A549 (cell line): ENCODE results near the gene TNS3. TPM values are rescaled to one million over a fixed set of nuclear protein-coding genes. Genes with fewer than 3 reads are reported as not detected.

Experiments
- ATAC-seq, 2 experiments: fragments of 200-7000 bp in 1 of 2; fragments of >200 bp in 1 of 2; cut with Nextera tagmentation in 1 of 2; cut with Tn5 transposase in 1 of 2; 3 replicates each; pipeline versions ENCODE4 v1.8.0 to v1.9.1; 2018 to 2020; ENCODE audit warnings: mild to moderate bottlenecking in 1 of 2, moderate library complexity in 1 of 2
- CTCF ChIA-PET: fragments of 300-600 bp; sonication (Branson Sonifier 250); formaldehyde crosslinking; extraction: SDS; loops from one replicate; lab custom pipeline; 2021; ENCODE audit warnings: antibody characterized with exemption, inconsistent platforms; lab: Yijun Ruan, JAX
- POLR2A ChIA-PET: fragments of 350-600 bp; formaldehyde crosslinking; extraction: SDS; loops from one replicate; lab custom pipeline; 2021; ENCODE audit warnings: antibody characterized with exemption, inconsistent platforms; lab: Yijun Ruan, JAX
- DNase-seq, 2 experiments: peaks; one replicate each; pipeline versions ENCODE4 v3.0.0 to v3.0.0-alpha.2; 2011 to 2016; ENCODE audit warnings: low read depth in 1 of 2, low spot score in 1 of 2
- FAIRE-seq: peaks from 2 replicates; lab custom pipeline; 2011; peaks lifted over from hg19 to GRCh38; lab: Jason Lieb, UNC
- H3K27ac ChIP-seq, 2 experiments: fragments of >200 bp; sonication (Bioruptor Twin); formaldehyde crosslinking; 3 replicates each; pipeline ENCODE4 v1.5.1; 2016 to 2017
- H3K4me1 ChIP-seq: fragments of >200 bp; sonication (Bioruptor Twin); formaldehyde crosslinking; 3 replicates; pipeline ENCODE4 v1.6.1; 2016
- H3K4me2 ChIP-seq: fragments of >200 bp; sonication (Bioruptor Twin); formaldehyde crosslinking; 3 replicates; pipeline ENCODE4 v1.6.1; 2016
- H3K4me3 ChIP-seq: fragments of >200 bp; sonication (Bioruptor Twin); formaldehyde crosslinking; 3 replicates; pipeline ENCODE4 v1.5.1; 2016
- H3K9me3 ChIP-seq: fragments of >200 bp; sonication (Bioruptor Twin); formaldehyde crosslinking; 3 replicates; pipeline ENCODE4 v1.6.1; 2016
- BCL3 ChIP-seq: fragments of >200 bp; sonication (Bioruptor Twin); formaldehyde crosslinking; IDR thresholded peaks from 3 replicates; pipeline ENCODE4 v1.6.1; 2016
- BHLHE40 ChIP-seq: IDR thresholded peaks from 2 replicates; pipeline ENCODE4 v1.6.1; 2012; ENCODE audit warnings: low read depth, low read length, inconsistent platforms
- CEBPB ChIP-seq, 2 experiments: fragments of >200 bp in 1 of 2; sonication (Bioruptor Twin) in 1 of 2; formaldehyde crosslinking in 1 of 2; IDR thresholded peaks; 2 replicates each; pipeline ENCODE4 v1.6.1; 2012 to 2016
- CHD2 ChIP-seq: fragments of 150-350 bp; IDR thresholded peaks from 2 replicates; pipeline ENCODE4 v1.6.1; 2014; ENCODE audit warnings: low read length; ENCODE audit not compliant: partially characterized antibody
- EHF ChIP-seq: fragments of 250-450 bp; sonication (Bioruptor Pico); IDR thresholded peaks from 2 replicates; pipeline ENCODE4 v1.5.0; 2020; ENCODE audit warnings: mild to moderate bottlenecking
- ELK1 ChIP-seq: fragments of 150-350 bp; IDR thresholded peaks from 2 replicates; pipeline ENCODE4 v1.6.1; 2014; ENCODE audit warnings: low read depth, mild to moderate bottlenecking, low read length
- EP300 ChIP-seq, 2 experiments: fragments of >200 bp; sonication (Bioruptor Twin); formaldehyde crosslinking; IDR thresholded peaks; 2 replicates in 1 of 2; 3 replicates in 1 of 2; pipeline ENCODE4 v1.6.1; 2016 to 2017
- FOSB ChIP-seq: fragments of 250-450 bp; sonication (Bioruptor Pico); IDR thresholded peaks from 2 replicates; pipeline ENCODE4 v1.5.0; 2020; ENCODE audit warnings: mild to moderate bottlenecking, moderate library complexity
- FOSL2 ChIP-seq, 2 experiments: fragments of 450-650 bp in 1 of 2; fragments of >200 bp in 1 of 2; sonication (Bioruptor Twin) in 1 of 2; formaldehyde crosslinking; IDR thresholded peaks; 2 replicates each; pipeline versions ENCODE4 v1.5.0 to v1.6.1; 2016 to 2020; ENCODE audit warnings: mild to moderate bottlenecking in 1 of 2, moderate library complexity in 1 of 2
- FOXS1 ChIP-seq: fragments of 250-450 bp; sonication (Bioruptor Pico); IDR thresholded peaks from 2 replicates; pipeline ENCODE4 v1.5.0; 2020; ENCODE audit warnings: mild to moderate bottlenecking, moderate library complexity
- GATA3 ChIP-seq: IDR thresholded peaks from 2 replicates; pipeline ENCODE4 v1.6.1; 2012; ENCODE audit warnings: borderline replicate concordance
- HDAC2 ChIP-seq: fragments of 200-600 bp; sonication (generic); IDR thresholded peaks from 2 replicates; pipeline ENCODE4 v1.6.1; 2016
- HES2 ChIP-seq: fragments of >200 bp; sonication (Bioruptor Twin); formaldehyde crosslinking; IDR thresholded peaks from 2 replicates; pipeline ENCODE4 v1.6.1; 2016
- HEYL ChIP-seq: fragments of 250-450 bp; sonication (Bioruptor Pico); IDR thresholded peaks from 2 replicates; pipeline ENCODE4 v1.8.0; 2021; ENCODE audit warnings: mild to moderate bottlenecking, moderate library complexity
- HMGXB4 ChIP-seq: fragments of 250-450 bp; sonication (Bioruptor Pico); IDR thresholded peaks from 2 replicates; pipeline ENCODE4 v1.5.0; 2021; ENCODE audit warnings: mild to moderate bottlenecking, moderate library complexity, borderline replicate concordance
- HOXA7 ChIP-seq: fragments of 250-450 bp; sonication (Bioruptor Pico); IDR thresholded peaks from 2 replicates; pipeline ENCODE4 v1.5.0; 2020; ENCODE audit warnings: mild to moderate bottlenecking, moderate library complexity
- HOXB13 ChIP-seq: fragments of 250-450 bp; sonication (Bioruptor Pico); IDR thresholded peaks from 2 replicates; pipeline ENCODE4 v1.5.0; 2020; ENCODE audit warnings: low read depth, mild to moderate bottlenecking, moderate library complexity
- JUN ChIP-seq, 2 experiments: fragments of >200 bp; sonication (Bioruptor Twin); formaldehyde crosslinking; IDR thresholded peaks; 2 replicates in 1 of 2; 3 replicates in 1 of 2; pipeline ENCODE4 v1.6.1; 2016 to 2017
- JUNB ChIP-seq: fragments of >200 bp; sonication (Bioruptor Twin); formaldehyde crosslinking; IDR thresholded peaks from 2 replicates; pipeline ENCODE4 v1.6.1; 2016
- KDM1A ChIP-seq: fragments of 200-600 bp; sonication (generic); IDR thresholded peaks from 2 replicates; pipeline ENCODE4 v1.6.1; 2016; ENCODE audit warnings: low read depth, mild to moderate bottlenecking
- KDM5A ChIP-seq: fragments of 200-600 bp; sonication (generic); IDR thresholded peaks from 2 replicates; pipeline ENCODE4 v1.6.1; 2016; ENCODE audit warnings: antibody characterized with exemption, mild to moderate bottlenecking
- MAFK ChIP-seq: fragments of 450-650 bp; IDR thresholded peaks from 2 replicates; pipeline ENCODE4 v1.6.1; 2014; ENCODE audit not compliant: partially characterized antibody
- MAX ChIP-seq: IDR thresholded peaks from 2 replicates; pipeline ENCODE4 v1.6.1; 2012
- MAZ ChIP-seq: fragments of 150-350 bp; IDR thresholded peaks from 2 replicates; pipeline ENCODE4 v1.6.1; 2014; ENCODE audit warnings: antibody characterized with exemption, low read depth, low read length, borderline replicate concordance
- NPAS2 ChIP-seq: fragments of 250-450 bp; sonication (Bioruptor Pico); IDR thresholded peaks from 2 replicates; pipeline ENCODE4 v1.8.0; 2022; ENCODE audit warnings: mild to moderate bottlenecking, moderate library complexity, borderline replicate concordance
- NR3C1 ChIP-seq: fragments of >200 bp; sonication (Bioruptor Twin); formaldehyde crosslinking; IDR thresholded peaks from 3 replicates; pipeline ENCODE4 v1.6.1; 2017
- POLR2A ChIP-seq: IDR thresholded peaks from 2 replicates; pipeline ENCODE4 v1.6.1; 2012; ENCODE audit warnings: mild to moderate bottlenecking, low read length
- RAD21 ChIP-seq, 2 experiments: fragments of >200 bp in 1 of 2; sonication (Bioruptor Twin) in 1 of 2; formaldehyde crosslinking in 1 of 2; IDR thresholded peaks in 1 of 2; conservative IDR thresholded peaks in 1 of 2; 2 replicates in 1 of 2; 3 replicates in 1 of 2; pipeline ENCODE4 v1.6.1; 2012 to 2018; ENCODE audit warnings: inconsistent platforms in 1 of 2
- RARB ChIP-seq: fragments of 250-450 bp; sonication (Bioruptor Pico); IDR thresholded peaks from 2 replicates; pipeline ENCODE4 v1.8.0; 2021; ENCODE audit warnings: mild to moderate bottlenecking, moderate library complexity
- RCOR1 ChIP-seq: fragments of 150-350 bp; IDR thresholded peaks from 2 replicates; pipeline ENCODE4 v1.6.1; 2014; ENCODE audit warnings: antibody characterized with exemption, low read length, low read depth
- RFX5 ChIP-seq: fragments of 450-650 bp; IDR thresholded peaks from 2 replicates; pipeline ENCODE4 v1.7.1; 2014; ENCODE audit warnings: antibody characterized with exemption, mild to moderate bottlenecking, moderate library complexity
- RNF2 ChIP-seq: fragments of 200-600 bp; sonication (generic); IDR thresholded peaks from 2 replicates; pipeline ENCODE4 v1.6.1; 2016; ENCODE audit warnings: low read depth, mild to moderate bottlenecking, antibody characterized with exemption, moderate library complexity, borderline replicate concordance
- SMC3 ChIP-seq: fragments of >200 bp; sonication (Bioruptor Twin); formaldehyde crosslinking; IDR thresholded peaks from 3 replicates; pipeline ENCODE4 v1.6.1; 2018; ENCODE audit warnings: inconsistent platforms
- SREBF2 ChIP-seq: fragments of 450-650 bp; IDR thresholded peaks from 2 replicates; pipeline ENCODE4 v1.6.1; 2014; ENCODE audit warnings: mild to moderate bottlenecking, moderate library complexity
- TP53 ChIP-seq: fragments of 250-450 bp; sonication (Bioruptor Pico); IDR thresholded peaks from 2 replicates; pipeline ENCODE4 v1.5.0; 2021; ENCODE audit warnings: mild to moderate bottlenecking, moderate library complexity
- ZC3H11A ChIP-seq: fragments of 450-650 bp; IDR thresholded peaks from 2 replicates; pipeline ENCODE4 v1.6.1; 2014; ENCODE audit warnings: antibody characterized with exemption, mild to moderate bottlenecking
- ZNF302 ChIP-seq: fragments of 250-450 bp; sonication (Bioruptor Pico); IDR thresholded peaks from 2 replicates; pipeline ENCODE4 v1.9.0; 2021; ENCODE audit warnings: inconsistent platforms, mild to moderate bottlenecking, moderate library complexity
- ZSCAN20 ChIP-seq: fragments of 250-450 bp; sonication (Bioruptor Pico); IDR thresholded peaks from 2 replicates; pipeline ENCODE4 v1.8.0; 2022; ENCODE audit warnings: mild to moderate bottlenecking, moderate library complexity
- WGBS: methylation state at CpG from one replicate; pipeline ENCODE4 v1.1.6; 2017; ENCODE audit errors: missing lambda C conversion rate; 5-methylcytosine and 5-hydroxymethylcytosine counted together
- polyA plus RNA-seq, 4 experiments: library from polyadenylated mRNA; depleted of rRNA in 3 of 4; stranded (reverse); fragments of >200 nt; fragmentation: RNase III in 1 of 4; extraction: RNeasy Plus Mini Kit Qiagen cat#74134 plus additional on column Dnase treatment in 1 of 4; gene quantifications; 2 replicates in 3 of 4; 3 replicates in 1 of 4; pipeline ENCODE4 v1.2.3, GENCODE V29; 2011 to 2017

Gene TNS3
- polyA plus RNA-seq, 2 of the 4 experiments (the other 2 are of a cell fraction) = 107 to 134 TPM

GRCh38 chr7:47578579-47579270, 3.2 kb downstream of the TNS3 start:
- H3K9me3 ChIP-seq = no peaks in the 10 kb centered on the region
- peak overlapping the region; percentile 83 for H3K4me3 ChIP-seq
- DNase-seq = peak in 1 of 2 experiments; percentile 80
- H3K4me1 ChIP-seq = peaks cover 78% of the 10 kb centered on the region
- WGBS = 6% methylated on average over 18 of the region's 18 CpGs
- peak in 1 of 2 experiments; percentile 10; a peak in 3 of 6 replicates for ATAC-seq
- ChIA-PET POLR2A (interaction anchor here (0.6 to 7.4 kb wide), 9 partner anchors 8 to 241 kb away, joined by 3 to 62 read pairs (median 6); no protein-coding TSS in a partner anchor), CTCF (interaction anchor here (0.7 to 2.4 kb wide), 9 partner anchors 8 to 312 kb away, joined by 3 to 7 read pairs (median 4); no protein-coding TSS in a partner anchor)
- H3K27ac ChIP-seq = peak overlapping the region; percentile 99 to 100
- H3K4me2 ChIP-seq = peak overlapping the region; percentile 86
- peak; percentile 51 for FAIRE-seq
- TF ChIP-seq SMC3 (no peak), JUN (IDR thresholded peaks at IDR 0.05) (peak in 1 of 2 experiments; percentile 50; a peak in 3 of 5 replicates), EP300 (IDR thresholded peaks at IDR 0.05) (no peak), RCOR1 (no peak), TP53 (CRISPR knock-in tag) (no peak), FOSL2 (IDR thresholded peaks at IDR 0.05) (no peak), FOSL2 (CRISPR knock-in tag; IDR thresholded peaks at IDR 0.05) (peak; percentile 68), FOXS1 (CRISPR knock-in tag) (no peak), KDM1A (no peak), EHF (CRISPR knock-in tag) (no peak; the same call in 1 of the 2 replicates), KDM5A (no peak), HOXB13 (CRISPR knock-in tag) (peak; percentile 55; the same call in 1 of the 2 replicates), ELK1 (no peak), BHLHE40 (no peak), GATA3 (no peak; the same call in 1 of the 2 replicates), HMGXB4 (CRISPR knock-in tag) (no peak), RARB (CRISPR knock-in tag) (peak; percentile 15; the same call in 1 of the 2 replicates), CEBPB (IDR thresholded peaks at IDR 0.05) (no peak), HDAC2 (no peak), BCL3 (no peak), POLR2A (no peak), RFX5 (no peak), HOXA7 (CRISPR knock-in tag) (no peak), JUNB (0 out of 2 replicates have a peak, but pooled peaks have one; percentile 32), SREBF2 (no peak), HES2 (no peak), CHD2 (no peak), MAZ (no peak), MAFK (peak; percentile 57), RAD21 (conservative IDR thresholded peaks at IDR 0.05 in 1 of 2, IDR thresholded peaks at IDR 0.05 in 1 of 2) (peak in 1 of 2 experiments; percentile 22; a peak in 1 of 5 replicates), NR3C1 (no peak), ZC3H11A (no peak), MAX (peak; percentile 54), ZSCAN20 (CRISPR knock-in tag) (no peak), ZNF302 (CRISPR knock-in tag) (0 out of 2 replicates have a peak, but pooled peaks have one; percentile 2), FOSB (no peak), NPAS2 (CRISPR knock-in tag) (no peak), RNF2 (no peak), HEYL (CRISPR knock-in tag) (no peak; the same call in 1 of the 2 replicates)
